WERI-Rb-1 (cell line): ENCODE measurements around the gene MACROD2.

ENCODE experiments used
- DNase-seq: peaks from one replicate; pipeline ENCODE4 v3.0.0-alpha.2; 2020
- H3K27ac ChIP-seq: fragments of 250-450 bp; sonication (Bioruptor Pico); 2 replicates; pipeline ENCODE4 v1.5.1; 2020; ENCODE audit warnings: mild to moderate bottlenecking, moderate library complexity
- H3K27me3 ChIP-seq: fragments of 250-450 bp; sonication (Bioruptor Pico); 2 replicates; pipeline ENCODE4 v1.5.1; 2021; ENCODE audit warnings: mild to moderate bottlenecking, low read depth, moderate library complexity; ENCODE audit not compliant: insufficient read depth, severe bottlenecking
- H3K36me3 ChIP-seq: fragments of 250-450 bp; sonication (Bioruptor Pico); 2 replicates; pipeline ENCODE4 v1.5.1; 2020; ENCODE audit warnings: mild to moderate bottlenecking, moderate library complexity
- H3K4me3 ChIP-seq: 2 replicates; pipeline ENCODE4 v1.5.1; 2011; ENCODE audit warnings: low read depth, mild to moderate bottlenecking, control low read depth, low read length
- H3K9me3 ChIP-seq: fragments of 250-450 bp; sonication (Bioruptor Pico); 2 replicates; pipeline ENCODE4 v1.5.1; 2021; ENCODE audit warnings: mild to moderate bottlenecking, moderate library complexity; ENCODE audit not compliant: severe bottlenecking
- TF ChIP-seq, protein P1 (sequence below): IDR thresholded peaks from 2 replicates; pipeline ENCODE4 v1.5.1; 2011; ENCODE audit warnings: low read depth, mild to moderate bottlenecking, control low read depth, inconsistent platforms, low read length

MACROD2 gene

GRCh38 chr20:14741616-14742015 lies 746.3 kb downstream of the MACROD2 start:
- Histone ChIP-seq H3K4me3 (no peak overlapping the region), H3K27ac (no peak overlapping the region), H3K9me3 (no peaks in the 10 kb centered on the region), H3K36me3 (no peaks in the 10 kb centered on the region), H3K27me3 (no peaks in the 10 kb centered on the region)
- no peak for DNase-seq
- TF ChIP-seq, protein P1, sequence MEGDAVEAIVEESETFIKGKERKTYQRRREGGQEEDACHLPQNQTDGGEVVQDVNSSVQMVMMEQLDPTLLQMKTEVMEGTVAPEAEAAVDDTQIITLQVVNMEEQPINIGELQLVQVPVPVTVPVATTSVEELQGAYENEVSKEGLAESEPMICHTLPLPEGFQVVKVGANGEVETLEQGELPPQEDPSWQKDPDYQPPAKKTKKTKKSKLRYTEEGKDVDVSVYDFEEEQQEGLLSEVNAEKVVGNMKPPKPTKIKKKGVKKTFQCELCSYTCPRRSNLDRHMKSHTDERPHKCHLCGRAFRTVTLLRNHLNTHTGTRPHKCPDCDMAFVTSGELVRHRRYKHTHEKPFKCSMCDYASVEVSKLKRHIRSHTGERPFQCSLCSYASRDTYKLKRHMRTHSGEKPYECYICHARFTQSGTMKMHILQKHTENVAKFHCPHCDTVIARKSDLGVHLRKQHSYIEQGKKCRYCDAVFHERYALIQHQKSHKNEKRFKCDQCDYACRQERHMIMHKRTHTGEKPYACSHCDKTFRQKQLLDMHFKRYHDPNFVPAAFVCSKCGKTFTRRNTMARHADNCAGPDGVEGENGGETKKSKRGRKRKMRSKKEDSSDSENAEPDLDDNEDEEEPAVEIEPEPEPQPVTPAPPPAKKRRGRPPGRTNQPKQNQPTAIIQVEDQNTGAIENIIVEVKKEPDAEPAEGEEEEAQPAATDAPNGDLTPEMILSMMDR: no peak

DNA sequence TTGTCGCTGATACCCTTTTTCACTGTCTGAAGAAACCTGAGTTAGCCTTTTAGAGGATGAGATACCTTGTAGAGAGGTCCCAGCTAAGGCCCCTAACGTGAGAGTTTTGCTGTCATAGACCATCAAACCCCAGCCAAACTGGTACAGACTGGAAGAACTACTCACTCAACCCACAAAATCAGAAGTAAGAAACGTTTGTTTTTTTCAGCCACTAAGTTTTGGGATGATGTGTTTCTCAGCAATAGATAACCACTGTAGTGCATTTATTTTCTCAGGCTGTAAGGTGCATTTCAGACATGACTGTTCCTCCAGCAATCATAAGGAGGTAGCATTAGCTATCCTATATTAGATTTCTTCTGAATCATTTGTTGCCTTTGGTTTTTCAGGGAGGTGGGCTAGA lies 749.4 kb downstream of the MACROD2 start:
- H3K4me3 ChIP-seq: no peak overlapping the region
- TF ChIP-seq, protein P1: no peak
- DNase-seq: no peak
- no peaks in the 10 kb centered on the region for H3K27me3 ChIP-seq
- no peaks in the 10 kb centered on the region for H3K9me3 ChIP-seq
- no peak overlapping the region for H3K27ac ChIP-seq
- H3K36me3 ChIP-seq: no peaks in the 10 kb centered on the region

DNA sequence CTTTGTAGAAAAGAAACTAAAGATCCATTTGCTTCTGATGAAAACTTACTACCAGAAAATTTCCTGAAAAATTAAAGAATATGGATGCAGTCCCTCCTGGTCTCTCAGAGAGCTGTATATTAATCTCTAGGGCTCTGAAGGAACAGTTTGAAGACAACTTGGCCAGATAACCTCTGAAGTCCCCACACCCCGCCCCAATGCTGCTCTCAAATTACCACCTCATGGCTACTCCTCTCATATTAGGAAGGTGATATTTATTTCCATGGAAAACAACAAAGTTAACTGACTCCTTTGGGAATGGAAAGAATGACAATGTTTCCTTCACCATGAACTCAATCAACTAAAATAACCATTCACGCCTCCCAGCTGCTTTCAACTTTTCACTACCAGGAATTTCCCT lies 750.5 kb downstream of the MACROD2 start:
- Histone ChIP-seq H3K27ac (no peak overlapping the region), H3K9me3 (no peaks in the 10 kb centered on the region), H3K4me3 (no peak overlapping the region), H3K27me3 (no peaks in the 10 kb centered on the region), H3K36me3 (no peaks in the 10 kb centered on the region)
- no peak for DNase-seq
- TF ChIP-seq, protein P1: no peak

GRCh38 chr20:14751191-14751590 lies 755.9 kb downstream of the MACROD2 start:
- Histone ChIP-seq H3K9me3 (no peaks in the 10 kb centered on the region), H3K27me3 (no peaks in the 10 kb centered on the region), H3K27ac (no peak overlapping the region), H3K4me3 (no peak overlapping the region), H3K36me3 (no peaks in the 10 kb centered on the region)
- no peak for DNase-seq
- TF ChIP-seq, protein P1: no peak

GRCh38 chr20:14757728-14758127 lies 762.4 kb downstream of the MACROD2 start:
- Histone ChIP-seq H3K27me3 (no peaks in the 10 kb centered on the region), H3K4me3 (no peak overlapping the region), H3K36me3 (no peaks in the 10 kb centered on the region), H3K9me3 (no peaks in the 10 kb centered on the region), H3K27ac (no peak overlapping the region)
- DNase-seq: no peak
- TF ChIP-seq, protein P1: no peak

DNA sequence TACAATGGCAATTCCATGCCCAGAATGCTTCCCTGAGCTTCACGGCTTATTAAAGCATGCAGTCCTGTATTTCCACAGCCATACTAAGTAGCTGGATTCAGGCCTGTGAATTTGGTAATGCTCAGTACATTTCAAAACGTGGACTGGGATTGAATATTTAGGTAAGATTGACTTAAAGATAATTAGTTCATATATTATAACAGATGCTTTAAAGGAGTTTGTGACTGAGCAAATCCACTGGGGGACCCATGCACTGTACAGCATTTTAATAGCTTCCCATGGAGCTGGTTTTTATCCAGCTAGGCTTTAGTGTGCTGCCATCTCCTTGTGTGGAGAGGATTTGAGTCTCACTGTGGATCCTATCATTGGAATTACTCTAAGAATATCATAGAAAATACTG lies 763.0 kb downstream of the MACROD2 start:
- no peak for DNase-seq
- Histone ChIP-seq H3K27me3 (no peaks in the 10 kb centered on the region), H3K36me3 (no peaks in the 10 kb centered on the region)

More for the DNA sequence above, 763.0 kb downstream of the MACROD2 start:
- TF ChIP-seq, protein P1: no peak
- Histone ChIP-seq H3K27ac (no peak overlapping the region), H3K4me3 (no peak overlapping the region), H3K9me3 (no peaks in the 10 kb centered on the region)
